GM18507 (cell line): ENCODE measurements around the gene PDZD2.

ENCODE experiments used
- DNase-seq: peaks from one replicate; pipeline ENCODE4 v3.0.0; 2011; ENCODE audit warnings: low read depth; ENCODE audit not compliant: insufficient read length; ENCODE audit errors: extremely low spot score
- FAIRE-seq: peaks from 2 replicates; lab custom pipeline; 2011; peaks lifted over from hg19 to GRCh38; lab: Jason Lieb, UNC

PDZD2 gene

GRCh38 chr5:31890046-31890445 lies 251.1 kb downstream of the PDZD2 start:
- no peak for DNase-seq
- FAIRE-seq = no peak

- FAIRE-seq (no peak), DNase-seq (no peak)
Observed at GRCh38 chr5:31894141-31894540, 255.2 kb downstream of the PDZD2 start.

- FAIRE-seq = no peak
Observed at GRCh38 chr5:31895199-31895820, 256.4 kb downstream of the PDZD2 start.

GRCh38 chr5:31898036-31898632 lies 259.2 kb downstream of the PDZD2 start:
- FAIRE-seq (no peak), DNase-seq (no peak)

More at GRCh38 chr5:31895199-31895820, 256.4 kb downstream of the PDZD2 start:
- DNase-seq = no peak

- FAIRE-seq (no peak), DNase-seq (no peak)
Observed at GRCh38 chr5:31900296-31900865, 261.4 kb downstream of the PDZD2 start.

- no peak for FAIRE-seq
- no peak for DNase-seq
Observed at GRCh38 chr5:31901807-31902530, 263.0 kb downstream of the PDZD2 start.

- DNase-seq (no peak), FAIRE-seq (no peak)
Observed at GRCh38 chr5:31908396-31908795, 269.5 kb downstream of the PDZD2 start.

- DNase-seq (no peak), FAIRE-seq (no peak)
Observed at GRCh38 chr5:31909073-31909472, 270.1 kb downstream of the PDZD2 start.

- no peak for DNase-seq
- FAIRE-seq = no peak
Observed at GRCh38 chr5:31911291-31912265, 272.6 kb downstream of the PDZD2 start.

- FAIRE-seq (no peak), DNase-seq (no peak)
Observed at GRCh38 chr5:31913808-31914207, 274.9 kb downstream of the PDZD2 start.

GRCh38 chr5:31916327-31916726 lies 277.4 kb downstream of the PDZD2 start:
- FAIRE-seq (no peak), DNase-seq (no peak)

- DNase-seq (no peak), FAIRE-seq (no peak)
Observed at GRCh38 chr5:31918739-31919138, 279.8 kb downstream of the PDZD2 start.

- DNase-seq (no peak), FAIRE-seq (no peak)
Observed at GRCh38 chr5:31921852-31922305, 282.9 kb downstream of the PDZD2 start.

- FAIRE-seq = no peak
- no peak for DNase-seq
Observed at GRCh38 chr5:31924005-31924404, 285.1 kb downstream of the PDZD2 start.

- no peak for DNase-seq
Observed at GRCh38 chr5:31931874-31932273, 292.9 kb downstream of the PDZD2 start.

GRCh38 chr5:31934156-31934555 lies 295.2 kb downstream of the PDZD2 start:
- no peak for DNase-seq

More at GRCh38 chr5:31931874-31932273, 292.9 kb downstream of the PDZD2 start:
- FAIRE-seq = no peak

GRCh38 chr5:31935496-31936369 lies 296.8 kb downstream of the PDZD2 start:
- FAIRE-seq (no peak), DNase-seq (no peak)

More at GRCh38 chr5:31934156-31934555, 295.2 kb downstream of the PDZD2 start:
- FAIRE-seq = no peak

GRCh38 chr5:31936683-31937082 lies 297.8 kb downstream of the PDZD2 start:
- no peak for DNase-seq
- FAIRE-seq = no peak
